HG03139 (cell line): ENCODE measurements around the gene FREM1.

Experiments used
- ATAC-seq: cut with Tn5 transposase; IDR thresholded peaks from one replicate; pipeline ENCODE4 v1.9.1; 2021; ENCODE audit not compliant: unreplicated experiment

FREM1 gene

DNA sequence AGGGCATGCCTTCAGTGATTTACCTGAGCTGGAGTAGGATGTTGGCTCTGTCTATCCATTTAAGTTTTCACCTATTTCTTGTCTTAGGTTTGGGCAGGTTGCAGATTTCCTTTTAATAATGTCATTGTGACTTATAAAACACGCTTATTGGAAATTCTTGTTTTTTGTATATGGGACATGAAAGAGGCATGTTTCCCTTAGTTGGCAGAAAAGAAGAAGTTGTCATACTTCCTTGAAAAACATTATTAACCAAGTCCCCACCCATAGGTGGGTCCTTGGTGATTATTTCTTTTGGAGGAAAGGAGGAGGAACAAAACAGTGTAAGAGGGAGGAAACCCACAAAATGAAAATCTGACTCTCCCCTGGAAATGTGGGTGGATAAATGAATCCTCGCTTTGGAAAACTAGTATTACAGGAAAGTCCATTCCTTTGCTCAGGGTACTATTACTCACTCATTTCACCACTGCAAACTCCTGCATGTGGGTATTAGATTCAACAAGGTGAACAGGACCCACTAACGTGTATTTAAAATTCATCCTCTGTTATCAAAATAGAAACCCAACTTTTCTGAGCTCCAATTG lies 197.0 kb downstream of the FREM1 start:
- no peak for ATAC-seq

DNA sequence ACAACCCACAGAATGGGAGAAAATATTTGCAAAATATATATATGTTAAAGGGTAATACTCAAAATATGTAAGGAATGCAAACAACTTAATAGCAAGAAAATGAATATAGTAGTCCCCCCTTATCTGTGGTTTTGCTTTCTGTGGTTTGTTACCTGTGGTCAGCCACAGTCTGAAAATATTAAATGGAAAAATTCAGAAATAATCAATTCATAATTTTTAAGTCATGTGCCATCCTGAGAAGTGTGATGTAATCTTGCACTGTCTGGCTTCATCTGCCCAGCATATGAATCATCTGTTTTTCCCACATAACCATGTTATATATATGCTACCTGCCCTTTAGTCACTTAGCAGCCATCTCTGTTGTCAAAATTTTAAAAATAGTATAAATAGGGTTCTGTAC lies 199.4 kb downstream of the FREM1 start:
- no peak for ATAC-seq

DNA sequence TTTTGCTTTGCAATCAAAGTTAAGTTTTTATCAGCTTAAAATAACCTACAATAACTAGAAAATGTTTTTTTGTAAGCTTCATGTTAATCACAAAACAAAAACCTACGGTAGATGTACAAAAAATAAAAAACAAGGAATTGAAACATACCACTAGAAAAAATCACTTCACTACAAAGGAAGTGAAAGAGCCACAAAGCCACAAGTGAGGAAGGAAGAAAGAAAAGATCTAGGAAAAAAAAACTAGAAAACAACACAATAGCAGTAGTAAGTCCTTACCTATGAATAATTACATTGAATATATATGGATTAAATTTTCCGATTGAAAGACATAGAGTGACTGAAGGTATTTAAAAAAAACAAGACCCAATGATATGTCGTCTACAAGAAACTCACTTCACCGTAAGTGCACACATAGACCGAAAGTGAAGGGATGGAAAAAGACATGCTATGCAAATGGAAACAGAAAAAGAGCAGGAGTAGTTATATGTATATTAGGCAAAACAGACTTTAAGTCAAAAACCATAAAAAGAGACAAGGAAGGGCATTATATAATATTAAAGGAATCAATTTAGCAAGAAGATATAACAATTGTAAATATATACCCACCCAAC lies 203.6 kb downstream of the FREM1 start:
- peak; percentile 65 for ATAC-seq

DNA sequence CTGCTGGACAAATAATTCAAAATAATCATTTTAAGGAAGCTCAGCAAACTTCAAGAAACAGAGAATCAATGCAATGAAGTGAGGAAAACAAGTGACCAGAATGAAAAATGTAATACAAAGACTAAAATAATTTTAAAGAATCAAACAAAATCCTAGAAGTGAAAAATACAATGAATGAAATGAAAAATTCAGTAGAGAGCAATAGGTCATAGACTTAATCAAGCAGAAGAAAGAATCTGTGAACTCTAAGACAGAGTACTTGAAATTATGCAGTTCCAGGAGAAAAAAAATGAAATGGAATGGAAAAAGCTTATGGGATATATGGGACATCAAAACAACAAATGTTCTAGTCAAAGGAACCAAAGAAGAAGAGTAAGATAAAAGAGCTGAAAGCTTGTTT lies 205.1 kb downstream of the FREM1 start:
- no peak for ATAC-seq

DNA sequence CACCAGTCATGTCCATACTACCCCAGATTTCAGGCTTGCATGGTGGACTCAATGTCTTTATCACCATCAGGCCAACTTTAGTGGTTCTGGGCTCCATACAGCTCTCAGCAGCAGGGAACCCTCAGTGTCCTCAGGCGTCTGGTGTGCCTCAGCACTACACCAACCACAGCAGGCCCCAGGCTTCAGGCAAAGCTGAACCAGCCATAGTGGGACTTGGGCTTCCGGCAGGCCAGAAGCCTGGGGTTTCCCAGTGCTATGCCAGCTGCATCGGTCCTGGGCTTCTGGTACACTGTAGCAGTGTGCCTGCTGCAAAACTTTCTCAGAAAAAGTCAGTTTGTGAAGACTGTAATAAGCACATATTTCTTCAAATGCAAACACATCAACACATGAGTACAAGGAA lies 205.9 kb downstream of the FREM1 start:
- no peak for ATAC-seq

DNA sequence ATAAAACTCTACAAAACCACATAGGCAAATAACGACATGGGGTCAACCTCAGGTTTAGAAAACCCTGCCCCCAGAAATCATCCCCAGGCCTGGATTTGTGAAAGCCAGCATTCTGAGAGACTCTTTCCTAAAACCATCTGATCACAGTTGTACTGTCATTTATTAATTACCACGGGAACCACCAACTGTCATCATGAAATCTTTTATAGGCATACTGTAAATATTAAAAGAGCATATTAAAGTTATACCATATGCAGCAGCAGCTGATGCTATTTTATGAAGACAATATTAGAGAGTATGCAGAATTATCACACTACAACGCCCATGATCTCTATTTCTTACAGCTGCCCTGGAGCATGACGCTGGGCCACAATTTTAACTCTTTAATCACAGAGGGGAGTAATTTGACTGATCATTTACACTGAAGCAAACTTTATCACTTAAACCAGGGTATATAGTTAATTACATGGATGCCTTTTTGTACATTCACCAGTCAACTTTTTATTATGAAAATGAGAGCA lies 208.0 kb downstream of the FREM1 start:
- no peak for ATAC-seq

DNA sequence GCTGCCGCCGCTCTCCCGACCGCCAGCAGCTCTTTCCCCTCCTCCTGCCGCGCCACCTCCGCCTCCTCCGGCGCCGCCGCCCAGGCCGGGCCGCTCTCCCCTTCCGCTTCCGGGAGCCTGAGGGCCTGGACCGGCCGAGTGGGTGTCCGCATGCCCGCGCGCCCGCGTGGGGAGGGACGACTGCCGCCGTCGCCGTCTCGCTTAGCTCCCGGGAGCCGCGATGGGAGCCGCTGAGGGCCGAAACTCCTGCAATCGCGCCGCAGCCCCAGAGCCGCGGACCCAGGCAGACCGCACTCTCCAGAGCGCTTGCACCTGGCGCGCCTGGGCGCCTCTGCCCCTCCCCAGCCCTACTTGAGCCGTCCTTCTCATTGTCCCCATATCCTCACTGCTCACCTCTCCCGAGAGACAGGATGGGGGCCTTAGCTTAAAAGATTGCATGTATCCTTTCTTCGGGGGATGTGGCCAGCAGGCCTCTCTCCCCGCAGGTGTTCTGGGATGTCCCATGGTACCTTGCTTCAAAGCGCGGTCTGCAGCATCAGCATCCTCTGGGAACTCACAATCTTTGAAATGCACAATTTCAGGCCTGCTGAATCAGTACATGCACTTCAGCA lies 216.9 kb downstream of the FREM1 start, which contains the start of gene ZDHHC21:
ZDHHC21 (minus strand) TSS at position 182 of the 611 bp plus-strand sequence. CDS start 19,092 bp downstream, outside the sequence.
- peak; percentile 67 for ATAC-seq

DNA sequence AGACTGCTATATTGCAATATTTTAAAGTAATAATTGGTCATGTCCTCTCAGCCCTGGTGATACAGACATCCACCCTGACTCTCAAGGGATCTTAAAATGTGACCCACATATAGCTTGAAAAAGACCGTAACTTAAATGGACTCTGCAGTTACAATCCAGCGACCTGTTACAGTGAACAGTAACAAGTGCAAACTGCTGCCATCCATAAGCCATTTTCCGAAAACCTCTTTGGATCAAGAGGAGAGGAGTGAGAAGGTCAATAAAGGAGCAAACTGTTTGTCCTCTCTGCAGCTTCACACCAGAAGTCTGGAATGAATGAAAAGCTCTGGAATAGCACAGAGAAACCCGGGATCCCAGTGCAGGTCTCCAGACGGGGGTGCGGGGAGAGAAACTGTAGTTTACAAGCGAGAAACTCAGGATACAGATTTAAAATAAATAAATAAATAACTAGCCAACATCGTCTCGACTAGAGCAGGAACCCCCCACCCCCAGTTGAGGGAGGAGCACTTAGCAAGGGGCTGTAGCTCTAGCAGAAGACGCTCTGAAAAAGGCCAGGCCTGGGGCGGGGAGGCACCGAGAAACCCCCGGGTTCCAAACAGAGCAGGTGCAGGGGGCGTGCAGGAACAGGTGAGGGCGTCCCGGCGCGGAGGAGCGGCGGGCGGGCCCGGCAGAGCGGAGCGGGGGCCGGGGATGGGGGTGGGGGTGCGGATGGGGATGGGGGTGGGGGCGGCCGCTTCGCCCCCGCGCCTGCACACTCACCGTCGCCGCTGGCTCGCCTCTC lies 217.6 kb downstream of the FREM1 start:
- ATAC-seq = peak; percentile 39

DNA sequence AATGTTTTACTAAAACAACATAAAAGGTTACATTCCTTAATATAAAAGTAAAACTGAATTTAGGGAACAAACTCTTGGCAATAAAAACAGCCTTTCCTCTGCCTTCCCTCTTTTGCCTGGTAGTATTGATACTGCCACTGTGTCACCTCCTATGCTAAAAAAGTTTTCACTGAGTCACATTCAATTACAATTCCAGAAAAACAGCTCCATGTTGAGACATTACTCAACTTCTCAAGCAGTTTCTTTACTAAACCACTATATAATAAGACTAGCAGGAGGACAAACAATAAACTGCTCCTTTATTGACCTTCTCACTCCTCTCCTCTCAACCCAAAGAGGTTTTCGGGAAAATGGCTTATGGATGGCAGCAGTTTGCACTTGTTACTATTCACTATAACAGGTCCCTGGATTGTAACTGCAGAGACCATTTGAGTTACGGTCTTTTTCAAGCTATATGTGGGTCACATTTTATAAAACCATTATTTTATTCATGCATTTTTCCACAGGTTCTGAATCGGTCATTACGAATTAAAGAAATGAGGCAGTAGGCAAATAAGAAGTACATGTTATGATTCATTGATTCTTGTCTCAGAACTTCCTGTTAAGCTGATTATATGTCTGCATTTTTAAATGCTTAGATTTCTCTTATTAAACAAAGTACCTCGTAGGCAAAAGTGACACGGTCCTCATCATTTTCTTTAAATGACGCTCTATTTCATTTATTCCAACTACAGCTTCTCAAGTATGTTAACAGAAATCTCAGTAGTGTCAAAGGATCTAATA lies 219.1 kb downstream of the FREM1 start:
- no peak for ATAC-seq

DNA sequence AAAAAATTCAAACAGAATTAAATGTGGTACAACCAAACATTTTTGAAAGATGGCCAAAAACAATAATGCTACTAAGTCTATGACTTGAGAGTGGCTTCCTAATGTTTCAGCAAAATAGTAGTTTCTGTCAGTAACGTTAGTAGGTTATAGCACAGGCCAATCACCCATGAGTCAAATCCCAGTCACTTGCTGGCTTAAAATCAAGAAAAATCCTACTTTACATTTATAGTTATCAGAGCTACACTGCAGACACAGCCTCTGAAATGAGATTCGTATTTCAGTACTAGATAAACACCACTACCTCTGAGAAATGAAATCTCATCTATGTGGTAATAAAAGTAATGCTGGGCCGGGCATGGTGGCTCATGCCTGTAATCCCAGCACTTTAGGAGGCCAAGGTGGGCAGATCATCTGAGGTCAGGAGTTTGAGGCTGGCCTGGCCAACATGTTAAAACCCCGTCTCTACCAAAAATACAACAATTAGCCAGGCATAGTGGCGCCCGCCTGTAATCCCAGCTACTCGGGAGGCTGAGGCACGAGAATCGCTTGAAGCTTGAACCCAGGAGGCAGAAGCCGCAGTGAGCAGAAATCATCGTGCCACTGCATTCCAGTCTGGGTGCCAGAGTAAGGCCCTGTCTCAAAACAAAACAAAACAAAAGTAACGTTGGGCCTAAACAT lies 223.0 kb downstream of the FREM1 start:
- no peak for ATAC-seq

DNA sequence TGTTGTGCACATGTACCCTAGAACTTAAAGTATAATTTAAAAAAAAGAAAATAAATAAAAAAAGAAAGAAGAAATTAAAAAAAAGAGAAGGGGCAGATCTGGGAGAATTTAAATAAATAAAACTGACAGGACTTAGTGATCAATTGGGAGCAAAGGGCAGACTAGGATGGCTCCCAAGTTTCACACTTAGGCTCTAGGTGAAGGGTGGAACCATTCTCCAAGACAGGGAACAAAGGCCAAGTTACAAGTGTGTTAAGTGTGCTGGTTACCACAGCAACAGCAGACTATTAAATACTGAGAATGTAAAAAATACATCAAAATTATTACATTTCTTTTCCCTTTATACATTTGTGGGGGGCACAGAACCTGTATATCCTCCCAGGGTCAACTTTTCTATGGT lies 224.1 kb downstream of the FREM1 start:
- ATAC-seq = no peak
